HG02981 (cell line): ENCODE data around the gene WDR81.
"Not testable (repeated sequence)": the region's sequence is repeated elsewhere in the genome, so short reads cannot be mapped to it uniquely, and the experiment has no call there.

Experiments
- ATAC-seq: cut with Tn5 transposase; IDR thresholded peaks from one replicate; pipeline ENCODE4 v1.9.1; 2021; ENCODE audit warnings: mild to moderate bottlenecking, moderate library complexity; ENCODE audit not compliant: unreplicated experiment

The WDR81 gene

GRCh38 chr17:1753767-1754429 is 29.4 kb downstream of the WDR81 start:
- no peak for ATAC-seq

GRCh38 chr17:1754430-1755112 is 30.1 kb downstream of the WDR81 start:
- ATAC-seq, result no peak

- no peak for ATAC-seq
Observed at GRCh38 chr17:1755252-1755826, 30.8 kb downstream of the WDR81 start.

GRCh38 chr17:1755827-1756262 is 31.3 kb downstream of the WDR81 start:
- no peak for ATAC-seq

- ATAC-seq, result no peak
Observed at GRCh38 chr17:1758807-1759206, 34.3 kb downstream of the WDR81 start.

GRCh38 chr17:1759529-1759928 is 35.0 kb downstream of the WDR81 start:
- ATAC-seq, result no peak

GRCh38 chr17:1762233-1762900 is 37.9 kb downstream of the WDR81 start:
- ATAC-seq, result no peak

- no peak for ATAC-seq
Observed at GRCh38 chr17:1762901-1763898, 38.7 kb downstream of the WDR81 start.

GRCh38 chr17:1764284-1764683 is 39.8 kb downstream of the WDR81 start:
- ATAC-seq, result no peak

GRCh38 chr17:1764705-1765104 is 40.2 kb downstream of the WDR81 start:
- not testable (repeated sequence) for ATAC-seq

- ATAC-seq, result no peak
Observed at GRCh38 chr17:1765576-1765975, 41.1 kb downstream of the WDR81 start.

- no peak for ATAC-seq
Observed at GRCh38 chr17:1766382-1767135, 42.1 kb downstream of the WDR81 start.

GRCh38 chr17:1767358-1767757 is 42.9 kb downstream of the WDR81 start:
- no peak for ATAC-seq

GRCh38 chr17:1769822-1770477 is 45.4 kb downstream of the WDR81 start:
- ATAC-seq, result no peak

GRCh38 chr17:1773000-1773695 is 48.6 kb downstream of the WDR81 start:
- not testable (repeated sequence) for ATAC-seq

GRCh38 chr17:1773696-1774181 is 49.2 kb downstream of the WDR81 start:
- no peak for ATAC-seq

- ATAC-seq, result no peak
Observed at GRCh38 chr17:1774390-1775176, 50.1 kb downstream of the WDR81 start.

- no peak for ATAC-seq
Observed at GRCh38 chr17:1776328-1776727, 51.8 kb downstream of the WDR81 start.
